Stimulated activated CD8-positive, alpha-beta memory T cell treated with anti-CD3 and anti-CD28 coated beads, Interleukin-2, amount 100 ng/mL, for 1 hour (primary cell): ENCODE measurements around the gene DUSP1.
"Not testable (repeated sequence)": the region's sequence is repeated elsewhere in the genome, so short reads cannot be mapped to it uniquely, and the experiment has no call there.

Experiments
- DNase-seq, 2 donors: peaks; one replicate each; pipeline ENCODE4 v3.0.0-alpha.2; 2020; ENCODE audit warnings: low read depth in 2 of 2

DUSP1 gene, protein sequence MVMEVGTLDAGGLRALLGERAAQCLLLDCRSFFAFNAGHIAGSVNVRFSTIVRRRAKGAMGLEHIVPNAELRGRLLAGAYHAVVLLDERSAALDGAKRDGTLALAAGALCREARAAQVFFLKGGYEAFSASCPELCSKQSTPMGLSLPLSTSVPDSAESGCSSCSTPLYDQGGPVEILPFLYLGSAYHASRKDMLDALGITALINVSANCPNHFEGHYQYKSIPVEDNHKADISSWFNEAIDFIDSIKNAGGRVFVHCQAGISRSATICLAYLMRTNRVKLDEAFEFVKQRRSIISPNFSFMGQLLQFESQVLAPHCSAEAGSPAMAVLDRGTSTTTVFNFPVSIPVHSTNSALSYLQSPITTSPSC

GRCh38 chr5:172770675-172771438 is at the start of gene DUSP1:
DUSP1 (minus strand) TSS chr5:172771195; CDS start chr5:172770952, 243 bp downstream.
- peak; percentile 96 to 99 for DNase-seq

- no peak for DNase-seq
Observed at GRCh38 chr5:172820046-172820767, 49.2 kb upstream of the DUSP1 start.

GRCh38 chr5:172819569-172819968 is 48.6 kb upstream of the DUSP1 start:
- DNase-seq: no peak

- no peak for DNase-seq
Observed at GRCh38 chr5:172818081-172818480, 47.1 kb upstream of the DUSP1 start.

DNA sequence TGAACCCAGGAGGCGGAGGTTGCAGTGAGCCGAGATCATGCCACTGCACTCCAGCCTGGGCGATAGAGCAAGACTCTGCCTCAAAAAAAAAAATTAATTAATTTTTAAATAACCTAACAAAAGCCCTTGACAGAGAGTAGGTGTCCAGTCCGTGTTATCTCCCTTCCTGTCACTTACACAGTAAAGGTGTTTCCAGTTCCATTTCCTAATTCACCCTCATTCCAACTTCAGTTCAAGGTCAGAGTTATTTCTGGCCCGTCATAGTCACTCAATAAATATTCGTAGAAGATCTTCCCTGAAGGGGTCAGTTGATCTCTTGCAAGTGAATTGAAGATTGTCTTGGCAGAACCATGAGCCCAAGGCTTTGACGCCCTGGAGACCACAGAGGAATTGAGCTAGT is 46.7 kb upstream of the DUSP1 start:
- no peak for DNase-seq

DNA sequence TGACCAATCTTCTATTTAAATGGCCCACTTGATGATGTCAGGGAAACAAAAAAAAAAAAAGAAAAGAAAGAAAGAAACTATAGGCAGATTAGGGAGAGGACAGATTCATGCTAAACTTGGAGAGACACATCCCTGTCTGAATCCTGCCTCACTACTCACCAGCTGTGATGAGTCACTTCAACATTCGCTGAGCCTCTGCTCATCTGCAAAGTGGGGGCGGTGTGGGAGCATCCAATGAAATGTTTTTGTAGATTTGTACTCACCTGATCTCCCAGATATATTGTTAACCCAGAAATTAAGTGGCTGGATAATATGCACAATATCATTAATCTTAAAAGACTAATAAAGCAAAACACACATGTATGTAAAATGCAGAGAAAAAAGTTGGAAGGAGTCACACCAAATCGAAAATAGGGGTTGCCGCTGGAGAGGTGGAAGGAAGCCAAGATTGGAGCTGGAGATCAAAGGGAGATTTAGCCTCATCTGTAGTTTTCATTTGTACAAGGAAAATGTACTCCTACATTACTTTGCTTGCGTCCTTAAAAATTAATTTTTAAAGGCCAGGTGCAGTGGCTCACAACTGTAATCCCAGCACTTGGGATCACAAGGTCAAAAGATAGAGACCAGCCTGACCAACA is 46.0 kb upstream of the DUSP1 start:
- DNase-seq: no peak

DNA sequence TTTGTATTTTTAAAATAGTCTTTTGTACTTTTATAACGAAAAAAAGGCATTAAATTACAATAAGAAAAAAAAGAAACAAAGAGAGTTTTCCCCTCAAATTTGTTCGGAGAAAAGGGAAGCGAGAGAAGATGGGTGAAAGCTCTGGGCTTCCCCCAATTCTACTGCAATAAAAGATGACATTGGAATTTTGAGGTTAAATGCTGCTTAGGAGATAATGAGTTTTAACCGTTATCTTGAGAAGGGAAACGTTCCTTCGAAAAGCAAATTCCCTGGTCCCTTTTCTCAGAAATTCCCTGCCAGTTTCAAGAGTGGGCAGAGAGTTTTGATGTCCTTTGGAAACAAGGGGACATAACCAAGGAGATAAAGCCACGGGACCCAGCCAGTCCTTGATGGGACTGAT is 44.6 kb upstream of the DUSP1 start:
- no peak for DNase-seq

DNA sequence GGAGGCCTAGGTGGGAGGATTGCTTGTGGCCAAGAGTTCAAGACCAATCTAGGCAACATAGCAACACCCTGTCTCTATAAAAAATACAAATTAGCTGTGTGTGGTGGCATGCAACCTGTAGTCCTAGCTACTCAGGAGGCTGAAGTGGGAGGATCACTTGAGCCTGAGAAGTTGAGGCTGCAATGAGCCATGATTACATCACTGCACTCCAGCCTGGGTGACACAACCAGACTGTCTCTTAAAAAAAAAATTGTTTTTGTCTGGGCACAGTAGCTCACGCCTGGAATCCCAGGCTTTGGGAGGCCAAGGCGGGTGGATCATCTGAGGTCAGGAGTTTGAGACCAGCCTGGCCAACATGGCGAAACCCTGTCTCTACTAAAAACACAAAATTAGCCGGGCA is 40.0 kb upstream of the DUSP1 start:
- not testable (repeated sequence) for DNase-seq

DNA sequence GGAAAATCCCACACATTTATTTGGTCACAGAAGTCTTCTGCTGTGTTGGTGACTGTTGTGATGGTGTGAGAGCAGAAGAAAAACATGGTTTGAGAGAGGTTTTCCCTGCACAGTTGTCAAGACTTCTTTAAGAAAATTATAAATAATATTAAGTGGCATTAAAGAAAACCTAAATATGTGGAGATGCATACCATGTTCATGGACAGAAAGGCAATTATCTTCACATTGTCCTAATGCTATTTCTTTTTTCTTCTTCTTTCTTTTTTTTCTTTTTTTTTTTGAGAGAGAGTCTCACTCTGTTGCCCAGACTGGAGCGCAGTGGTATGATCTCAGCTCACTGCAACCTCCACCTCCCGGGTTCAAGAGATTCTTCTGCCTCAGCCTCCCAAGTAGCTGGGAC is 38.8 kb upstream of the DUSP1 start:
- DNase-seq: no peak

- DNase-seq: no peak
Observed at GRCh38 chr5:172807766-172808311, 36.8 kb upstream of the DUSP1 start.

DNA sequence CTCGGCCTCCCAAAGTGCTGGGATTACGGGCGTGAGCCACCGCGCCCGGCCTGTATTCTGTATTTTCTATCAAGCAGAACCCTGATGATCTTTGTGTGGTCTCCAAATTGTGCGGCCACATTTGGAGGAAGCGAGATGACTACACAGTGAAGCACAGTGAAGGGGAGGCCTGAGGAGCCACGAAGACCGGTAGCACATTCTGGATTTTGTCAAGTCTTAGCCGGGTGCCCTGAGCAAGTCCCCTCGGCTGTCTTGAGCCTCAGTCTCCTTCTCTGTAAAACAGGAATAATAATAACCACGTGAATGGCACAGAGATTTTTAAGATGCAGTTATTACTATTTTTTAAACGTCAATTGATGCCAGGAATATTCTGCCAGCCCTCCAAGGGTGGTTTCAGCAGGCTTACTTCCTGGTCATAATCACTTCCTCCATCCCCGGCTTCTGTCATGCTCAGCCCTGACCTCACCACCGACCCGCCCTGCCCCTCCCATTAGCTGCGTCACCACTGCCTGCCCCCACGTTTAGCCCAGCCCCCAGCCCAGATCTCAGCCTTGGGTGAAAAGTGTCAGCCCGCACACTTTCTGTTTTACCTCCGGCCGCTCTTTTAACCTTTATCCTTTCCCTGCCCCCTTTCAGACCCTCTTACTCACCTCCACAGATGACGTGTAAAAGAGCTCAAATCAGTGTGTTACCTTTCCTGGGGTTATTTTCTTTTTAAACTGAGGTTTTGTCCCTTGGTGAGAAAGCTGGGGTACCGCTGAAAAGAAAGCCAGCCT is 36.1 kb upstream of the DUSP1 start:
- peak; percentile 65 to 72 for DNase-seq

GRCh38 chr5:172805736-172806255 is 34.8 kb upstream of the DUSP1 start:
- no peak for DNase-seq

- DNase-seq: no peak
Observed at GRCh38 chr5:172805018-172805683, 34.2 kb upstream of the DUSP1 start.

DNA sequence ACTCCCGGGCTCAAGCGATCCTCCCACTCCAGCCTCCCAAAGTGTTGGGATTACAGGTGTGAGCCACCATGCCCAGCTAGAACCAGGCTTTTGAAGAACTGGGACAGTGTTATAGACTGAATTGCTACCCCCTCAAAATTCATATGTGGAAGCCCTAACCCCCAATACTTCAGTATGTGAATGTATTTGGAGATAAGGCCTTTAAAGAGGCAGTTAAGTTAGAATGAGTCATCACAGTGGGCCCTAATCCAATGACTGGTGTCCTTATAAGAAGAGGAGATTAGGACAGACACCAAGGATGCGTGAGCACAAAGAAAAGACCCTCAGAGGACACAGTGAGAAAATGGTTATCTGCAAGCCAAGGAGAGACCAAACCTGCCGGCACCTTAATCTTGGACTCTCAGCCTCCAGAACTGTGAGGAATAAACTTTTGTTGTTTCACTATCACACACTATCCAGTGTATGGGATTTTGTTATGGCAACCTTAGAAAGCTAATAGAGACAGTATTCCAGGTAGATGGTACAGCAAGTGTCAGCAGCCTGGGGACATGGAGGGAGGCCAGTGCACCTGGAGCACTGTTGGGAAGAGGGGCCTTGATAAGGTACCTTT is 31.7 kb upstream of the DUSP1 start:
- DNase-seq: no peak

- DNase-seq: no peak
Observed at GRCh38 chr5:172802112-172802511, 31.1 kb upstream of the DUSP1 start.

- no peak for DNase-seq
Observed at GRCh38 chr5:172801179-172801671, 30.2 kb upstream of the DUSP1 start.

DNA sequence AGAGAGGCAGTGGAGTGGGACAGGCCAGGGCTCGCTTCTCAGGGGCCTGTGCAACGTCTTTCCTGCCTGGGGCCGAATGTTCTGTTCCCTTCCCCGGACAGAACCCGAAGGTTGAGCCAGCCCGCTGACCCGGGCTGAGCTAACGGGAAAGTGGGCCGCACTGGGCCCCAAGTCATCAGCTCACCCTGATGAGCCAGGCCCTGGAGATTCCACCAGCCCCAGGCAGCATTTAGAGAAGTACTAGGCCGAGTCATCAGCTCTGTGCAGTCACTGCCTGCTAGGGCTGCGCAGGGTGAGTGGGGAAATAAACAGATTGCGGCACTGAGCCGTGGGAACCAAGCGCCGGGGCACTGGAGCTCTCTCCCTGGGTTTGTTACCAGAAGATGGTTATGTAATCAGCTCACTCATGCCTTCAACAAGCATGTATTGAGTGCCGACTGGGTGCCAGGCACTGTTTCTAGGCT is 29.1 kb upstream of the DUSP1 start:
- DNase-seq: no peak

- no peak for DNase-seq
Observed at GRCh38 chr5:172799416-172799815, 28.4 kb upstream of the DUSP1 start.
